Fibroblast of skin of back (primary cell): ENCODE data around the gene PPP1R1C.
"Not testable (repeated sequence)": the region's sequence is repeated elsewhere in the genome, so short reads cannot be mapped to it uniquely, and the experiment has no call there.

ENCODE experiments used
- DNase-seq: peaks from one replicate; pipeline ENCODE4 v3.0.0-alpha.2; 2013

PPP1R1C gene

DNA sequence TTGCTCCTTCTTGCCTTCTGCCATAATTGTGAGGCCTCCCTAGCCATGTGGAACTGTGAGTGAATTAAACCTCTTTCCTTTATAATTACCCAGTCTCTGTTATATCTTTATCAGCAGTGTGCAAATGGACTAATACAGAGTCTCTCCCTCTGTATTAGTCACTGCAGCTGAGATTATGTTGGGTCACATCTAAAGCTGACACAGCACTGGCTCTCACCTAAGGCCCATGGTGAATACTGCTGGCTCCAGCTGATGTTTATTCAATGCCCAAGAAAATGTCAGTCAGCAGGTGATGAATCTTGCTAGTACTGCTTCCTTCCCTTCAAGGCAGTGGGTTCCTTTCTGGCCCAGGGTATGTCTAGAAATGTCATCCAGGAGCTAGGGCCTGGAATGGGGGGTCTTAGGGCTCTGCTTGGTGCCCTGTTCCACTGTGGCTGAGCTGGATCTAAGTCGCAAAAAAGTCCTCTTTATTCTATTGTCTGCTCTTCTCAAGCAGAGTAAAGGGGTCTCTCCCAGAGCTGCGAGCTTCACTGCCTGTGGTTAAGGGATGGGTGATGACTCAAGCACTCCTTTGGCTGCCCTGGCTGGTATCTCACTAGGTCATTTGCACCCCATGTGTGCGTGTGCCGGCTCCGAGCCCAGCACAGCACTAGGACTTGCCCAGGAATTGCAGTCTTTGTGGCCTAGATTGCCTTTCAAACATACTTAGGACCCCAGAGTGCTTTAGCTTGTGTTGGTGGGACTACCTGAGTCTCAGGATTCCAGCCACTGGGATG lies 29.9 kb downstream of the PPP1R1C start:
- no peak for DNase-seq

DNA sequence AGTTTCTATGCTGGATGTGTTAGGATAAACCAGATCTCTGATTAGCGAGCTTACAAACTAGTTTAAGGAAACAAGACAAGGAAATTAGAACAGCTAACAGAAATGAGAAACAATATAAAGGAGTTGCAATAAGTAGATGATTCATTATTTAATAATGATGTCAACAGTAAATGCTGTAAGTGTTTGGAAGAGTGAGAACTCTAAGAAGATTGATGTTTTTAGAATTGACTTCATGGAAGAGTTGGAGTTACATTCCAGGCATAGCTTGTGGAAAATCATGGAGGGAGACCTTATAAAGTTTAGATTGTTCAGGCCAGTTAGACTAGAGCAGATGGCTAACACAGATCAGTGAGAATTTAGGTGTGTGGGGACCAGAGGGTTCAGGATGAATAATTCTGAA lies 32.6 kb downstream of the PPP1R1C start:
- peak; percentile 33 for DNase-seq

DNA sequence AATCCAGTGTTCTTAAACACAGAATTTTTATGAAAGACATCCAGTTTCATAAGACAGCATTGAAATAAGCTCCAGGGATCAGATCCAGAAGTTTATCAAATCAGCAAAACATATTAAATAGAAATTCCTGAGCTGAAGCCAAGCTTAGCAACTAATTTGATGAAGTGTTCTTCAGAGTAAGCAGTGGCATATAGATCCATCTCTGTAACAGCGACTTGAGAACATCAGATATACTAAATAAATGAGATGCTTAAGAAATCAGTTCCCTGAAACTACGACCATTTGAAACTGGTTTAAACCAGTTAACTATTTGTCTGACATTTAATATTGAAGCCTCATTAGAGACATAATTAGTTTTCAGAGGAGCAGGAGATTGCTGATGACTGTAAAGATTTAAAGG lies 34.1 kb downstream of the PPP1R1C start:
- DNase-seq: no peak

DNA sequence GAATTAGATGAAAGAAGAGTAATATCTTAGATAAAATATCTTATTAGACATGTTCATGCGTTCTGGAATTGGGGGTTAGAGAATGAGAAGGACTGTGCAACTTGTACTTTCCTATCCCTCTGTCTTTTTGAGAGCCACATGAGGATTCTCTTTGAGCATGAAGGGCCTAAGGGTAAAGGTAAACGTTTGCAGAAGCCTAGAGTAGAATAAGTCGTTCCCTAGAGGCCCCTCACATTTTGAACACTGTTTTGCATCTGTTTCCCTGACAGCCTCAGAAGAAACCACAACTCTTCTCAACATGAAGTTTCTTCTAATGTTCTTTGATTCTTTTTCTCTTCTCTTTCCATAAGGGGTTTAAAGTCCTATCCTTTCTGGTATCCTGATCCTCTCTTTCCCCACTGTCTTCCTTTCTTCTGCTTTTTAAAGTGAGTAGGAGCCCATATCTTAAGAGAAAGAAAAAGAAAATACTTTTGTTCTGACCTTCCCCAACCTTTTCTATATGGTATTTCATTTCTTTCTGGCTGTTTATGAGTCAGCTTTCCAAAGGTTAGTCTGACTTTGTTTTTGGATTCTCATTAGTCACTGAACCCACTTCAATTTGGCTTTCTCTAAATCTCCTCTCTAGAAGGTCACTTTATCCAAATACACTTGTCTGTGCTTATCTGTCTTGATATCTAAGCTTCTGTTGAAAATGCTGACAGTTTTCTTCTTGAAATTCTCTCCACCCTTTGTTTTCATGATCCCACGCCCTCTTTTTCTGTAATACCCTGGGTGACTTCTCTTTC lies 34.8 kb downstream of the PPP1R1C start:
- DNase-seq: peak; percentile 8

DNA sequence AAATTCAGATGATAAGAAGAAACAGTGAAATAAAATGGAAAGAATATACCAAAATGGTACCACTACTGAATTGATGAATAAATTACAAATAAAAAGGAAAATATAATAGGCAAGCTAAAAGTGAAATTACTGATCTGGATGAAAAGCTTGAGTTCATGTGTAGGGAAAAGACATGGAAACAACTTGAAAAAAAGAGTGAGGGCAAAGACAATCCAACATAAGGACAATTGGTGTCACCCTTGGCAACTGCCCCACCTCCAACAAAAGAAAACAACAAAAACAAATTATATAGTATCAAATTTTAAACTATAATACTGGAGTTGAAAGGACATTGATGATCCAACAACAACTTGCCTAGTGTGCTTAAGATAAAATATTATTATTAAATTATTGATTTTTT lies 37.6 kb downstream of the PPP1R1C start:
- DNase-seq: no peak

DNA sequence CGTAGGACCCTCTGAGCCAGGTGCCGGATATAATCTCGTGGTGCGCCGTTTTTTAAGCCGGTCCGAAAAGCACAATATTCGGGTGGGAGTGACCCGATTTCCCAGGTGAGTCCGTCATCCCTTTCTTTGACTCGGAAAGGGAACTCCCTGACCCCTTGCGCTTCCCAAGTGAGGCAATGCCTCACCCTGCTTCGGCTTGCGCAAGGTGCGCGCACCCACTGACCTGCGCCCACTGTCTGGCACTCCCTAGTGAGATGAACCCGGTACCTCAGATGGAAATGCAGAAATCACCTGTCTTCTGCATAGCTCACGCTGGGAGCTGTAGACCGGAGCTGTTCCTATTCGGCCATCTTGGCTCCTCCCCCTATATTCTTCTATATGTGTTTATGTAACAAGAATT lies 45.2 kb downstream of the PPP1R1C start:
- not testable (repeated sequence) for DNase-seq

DNA sequence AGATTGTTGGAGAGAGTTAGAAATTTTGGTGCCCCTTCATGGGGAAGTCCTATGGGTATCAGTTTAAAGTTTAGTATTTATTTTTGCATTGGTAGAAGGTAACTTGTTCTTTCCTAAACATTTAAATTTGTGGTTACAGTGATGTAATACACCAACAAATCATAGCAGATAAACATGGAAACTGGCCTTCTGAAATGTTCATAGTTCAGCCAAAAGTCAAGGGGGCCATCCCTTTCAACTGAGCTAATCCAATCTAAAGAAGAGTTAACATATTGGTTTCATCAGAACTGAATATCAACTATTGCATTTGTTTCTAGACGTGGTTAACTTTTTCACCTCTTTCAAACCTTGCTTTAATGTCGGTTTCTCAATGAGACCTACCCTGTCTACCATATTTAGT lies 46.3 kb downstream of the PPP1R1C start:
- DNase-seq: no peak

DNA sequence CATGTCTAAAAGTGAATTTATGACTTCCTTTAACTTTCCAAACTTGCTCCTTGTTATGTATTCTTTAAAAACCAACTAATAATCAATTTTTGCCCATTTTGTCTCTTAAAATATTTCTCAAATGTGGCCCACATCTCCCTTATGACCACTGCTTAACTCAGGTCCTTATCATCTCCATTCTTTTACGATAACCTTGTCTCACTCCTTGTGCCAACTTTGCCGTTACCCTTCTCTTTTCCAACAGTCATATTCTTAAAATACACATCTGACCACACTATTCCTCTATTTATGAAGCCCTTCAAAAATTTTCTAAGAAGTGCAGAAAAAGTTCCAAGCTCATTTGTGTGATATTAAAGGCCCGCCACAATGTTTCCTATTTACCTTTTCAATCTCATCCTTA lies 47.8 kb downstream of the PPP1R1C start:
- no peak for DNase-seq

DNA sequence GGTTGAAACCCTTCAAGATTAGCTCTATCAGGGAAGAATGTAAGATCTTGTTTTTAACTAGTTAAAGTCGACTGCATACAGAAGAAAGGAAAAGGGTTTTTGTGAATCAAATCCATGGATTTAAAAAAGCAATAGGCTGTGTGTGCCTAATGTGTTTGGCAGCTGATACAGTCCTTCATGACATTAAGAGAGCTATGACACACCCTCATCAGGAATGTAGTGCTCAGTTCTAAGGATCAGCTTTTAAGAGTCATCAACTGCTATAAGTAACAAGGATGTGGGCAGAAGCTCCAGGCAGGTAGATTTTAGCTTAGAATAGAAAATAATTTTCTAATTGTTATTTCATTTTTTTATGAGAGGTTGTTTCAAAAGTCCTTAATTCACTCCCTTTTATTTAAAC lies 52.9 kb downstream of the PPP1R1C start:
- peak; percentile 61 for DNase-seq

DNA sequence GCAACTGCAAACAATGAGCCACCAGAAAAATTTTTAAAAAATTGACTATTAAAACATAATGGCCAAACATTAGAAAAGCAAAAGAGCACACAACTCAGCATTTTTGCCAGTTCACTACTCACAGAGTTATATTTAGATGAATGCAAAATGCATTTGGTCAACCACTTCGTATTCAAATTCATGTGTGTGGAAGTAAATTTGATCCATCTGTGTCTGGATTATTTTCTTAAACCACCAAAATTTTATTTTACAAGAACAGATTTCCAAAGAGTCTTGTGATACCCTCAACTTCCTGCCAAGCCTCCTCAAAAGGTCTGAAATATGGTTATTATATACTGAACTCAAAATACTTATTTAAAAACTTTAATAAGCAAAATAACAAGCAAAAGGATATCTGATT lies 57.4 kb downstream of the PPP1R1C start:
- DNase-seq: no peak

DNA sequence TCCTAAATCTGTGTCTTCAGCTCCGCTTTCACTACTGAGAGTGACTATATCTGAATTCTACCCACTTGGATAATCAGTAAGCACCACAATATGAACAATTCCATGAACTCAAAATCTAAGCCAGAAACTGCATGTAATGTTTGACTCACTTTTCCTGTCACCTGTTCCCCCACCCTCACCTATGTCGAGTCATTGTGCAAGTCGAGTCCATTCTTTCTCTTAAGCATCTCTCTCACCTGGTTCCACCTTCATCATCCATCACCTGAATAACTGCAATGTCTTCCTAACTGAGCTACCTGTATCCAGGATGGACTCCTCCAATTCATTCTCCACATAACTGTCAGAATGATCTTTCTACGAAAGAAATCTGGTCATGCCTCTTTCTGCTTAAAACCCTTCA lies 58.2 kb downstream of the PPP1R1C start:
- no peak for DNase-seq

DNA sequence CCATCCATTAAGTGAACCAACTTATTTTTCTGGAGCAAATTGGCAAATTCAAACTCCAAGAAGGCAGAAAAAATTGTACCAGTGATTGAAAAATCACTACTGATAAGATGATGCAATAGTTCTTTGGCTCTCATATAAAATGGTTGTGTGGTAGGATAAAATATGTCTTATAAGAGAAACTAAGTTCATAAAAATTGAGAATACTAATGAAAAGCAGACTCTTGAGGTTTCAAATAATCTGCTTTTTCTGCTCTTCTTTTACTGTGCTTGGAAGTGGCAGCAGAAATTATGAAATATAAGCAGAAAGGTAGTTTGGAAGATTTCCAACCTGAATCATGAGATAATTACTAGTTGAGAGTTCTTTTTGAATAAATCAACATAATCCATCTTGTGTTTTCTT lies 61.9 kb downstream of the PPP1R1C start:
- DNase-seq: no peak

DNA sequence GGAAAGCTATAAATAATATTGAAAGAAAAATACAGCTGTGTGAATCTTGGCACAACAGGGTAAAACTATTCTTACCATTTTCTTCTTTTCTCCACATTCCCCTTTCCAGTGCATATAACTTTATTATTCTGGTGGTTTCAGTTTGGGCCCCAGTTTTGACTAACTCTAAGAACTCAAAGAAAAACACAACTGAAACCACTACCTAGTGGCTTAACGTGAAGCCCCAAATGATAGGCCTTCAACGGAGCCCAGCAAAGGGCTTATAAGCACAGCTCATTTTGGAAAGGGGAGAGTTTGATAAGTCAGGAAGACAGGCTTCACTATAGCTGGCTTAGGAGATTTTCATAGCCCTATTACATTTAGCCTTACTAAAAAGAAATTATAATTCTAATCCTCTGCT lies 62.4 kb downstream of the PPP1R1C start:
- no peak for DNase-seq

DNA sequence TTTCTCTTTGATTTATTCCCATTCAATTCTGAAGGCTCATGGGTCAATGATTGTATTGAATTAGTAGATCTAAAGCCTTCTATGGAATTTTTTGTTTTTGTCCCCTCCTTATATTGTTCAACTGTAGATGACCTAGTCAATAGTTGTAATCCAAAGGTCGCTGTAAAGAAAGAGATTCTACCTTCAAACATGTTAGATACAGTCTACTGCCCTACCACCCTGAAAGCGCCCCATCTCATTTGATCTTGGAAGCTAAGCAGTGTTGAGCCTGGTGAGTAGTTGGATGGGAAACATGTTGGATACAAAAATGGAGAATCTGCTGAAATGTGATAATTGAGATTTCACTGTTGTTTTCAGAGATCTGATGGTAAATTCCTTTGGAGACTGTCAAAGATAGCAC lies 63.0 kb downstream of the PPP1R1C start:
- no peak for DNase-seq

DNA sequence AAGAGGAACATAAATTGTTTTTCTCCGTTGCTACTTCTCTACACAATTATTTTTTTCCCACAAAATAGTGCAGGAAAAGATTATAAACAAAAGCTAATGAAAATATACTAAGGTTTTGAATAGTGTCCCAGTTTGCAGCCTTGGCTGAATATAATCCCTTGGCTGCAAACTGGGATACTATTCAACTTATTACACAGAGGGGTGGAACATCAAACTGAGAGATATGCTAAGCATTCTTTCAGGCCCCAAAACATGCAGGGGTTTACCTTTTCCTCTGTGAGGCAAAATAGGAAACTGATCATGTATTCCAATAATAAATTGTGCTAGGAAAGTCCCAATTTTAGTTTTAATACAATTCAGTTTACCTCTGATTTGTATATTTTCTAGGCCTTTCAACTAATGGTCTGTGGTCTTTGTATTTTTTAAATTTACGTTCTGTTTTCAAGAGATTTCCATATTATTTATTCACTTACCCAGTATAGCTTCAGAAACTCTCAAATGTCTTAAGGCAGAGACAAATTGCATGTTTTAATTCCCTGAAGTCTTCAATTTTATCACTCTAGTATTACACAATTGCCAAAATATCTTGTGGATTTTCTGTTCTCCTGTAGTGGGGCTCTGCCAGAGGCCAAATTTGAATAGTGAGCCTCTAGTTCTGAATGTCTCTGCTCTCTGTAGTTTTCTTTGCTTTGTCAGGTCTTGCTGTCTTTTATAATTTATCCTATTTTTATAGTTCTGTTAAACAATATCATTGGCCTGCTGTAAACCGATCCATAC lies 63.9 kb downstream of the PPP1R1C start:
- no peak for DNase-seq

DNA sequence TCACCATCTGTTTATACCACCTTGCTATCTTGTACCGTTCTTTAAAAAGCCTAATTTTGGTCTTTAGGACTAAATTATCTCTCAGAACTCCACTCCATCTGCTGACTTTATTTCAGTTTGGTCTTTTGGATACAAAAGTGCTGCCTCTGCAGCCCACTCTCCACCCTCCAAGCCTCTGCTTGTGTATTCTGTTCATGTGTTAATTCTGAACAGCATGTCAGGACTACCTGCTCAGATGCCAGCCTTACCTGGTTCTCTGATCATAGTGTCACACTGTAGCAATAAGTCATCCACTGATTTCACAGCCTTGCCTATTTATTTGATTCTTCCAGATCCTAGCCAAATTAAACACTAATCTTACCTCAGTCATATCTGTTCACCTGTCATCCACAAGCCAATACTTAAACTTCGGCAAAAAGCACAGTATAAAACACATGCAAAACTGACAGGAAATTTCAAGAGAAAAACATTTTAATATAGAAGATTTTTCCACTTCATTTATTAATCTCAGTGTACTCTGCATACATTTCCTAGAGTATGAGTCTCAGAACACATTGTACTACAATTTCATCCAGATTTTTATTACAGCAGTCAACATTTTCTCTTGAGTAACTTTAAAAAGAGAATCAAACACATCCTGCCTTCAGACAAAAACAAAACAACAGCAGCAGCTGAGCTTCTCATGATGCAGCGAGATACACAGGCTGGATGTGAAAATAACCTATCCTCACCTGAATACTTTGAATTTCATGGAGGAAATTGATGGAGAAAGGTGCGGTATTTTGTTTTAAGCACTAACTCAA lies 64.9 kb downstream of the PPP1R1C start:
- no peak for DNase-seq

DNA sequence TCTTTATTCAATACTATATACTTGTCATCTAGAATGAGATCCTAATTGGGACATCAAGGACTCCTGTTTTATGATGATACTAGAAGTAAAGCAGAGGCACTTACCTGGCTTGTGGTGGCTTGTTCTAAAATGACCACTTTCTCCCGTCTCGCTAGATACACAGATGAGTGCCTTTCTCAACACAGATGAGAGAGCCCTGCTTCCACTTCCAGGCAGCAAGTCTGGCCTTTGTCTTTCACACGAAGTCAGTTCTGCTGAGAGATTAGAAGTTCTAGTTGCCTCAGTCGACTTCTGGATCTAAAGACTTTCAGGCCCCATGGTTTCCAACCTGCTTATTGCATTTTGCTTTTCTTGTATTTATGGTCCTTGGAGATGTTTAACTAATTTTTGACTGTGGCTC lies 70.3 kb downstream of the PPP1R1C start:
- no peak for DNase-seq

DNA sequence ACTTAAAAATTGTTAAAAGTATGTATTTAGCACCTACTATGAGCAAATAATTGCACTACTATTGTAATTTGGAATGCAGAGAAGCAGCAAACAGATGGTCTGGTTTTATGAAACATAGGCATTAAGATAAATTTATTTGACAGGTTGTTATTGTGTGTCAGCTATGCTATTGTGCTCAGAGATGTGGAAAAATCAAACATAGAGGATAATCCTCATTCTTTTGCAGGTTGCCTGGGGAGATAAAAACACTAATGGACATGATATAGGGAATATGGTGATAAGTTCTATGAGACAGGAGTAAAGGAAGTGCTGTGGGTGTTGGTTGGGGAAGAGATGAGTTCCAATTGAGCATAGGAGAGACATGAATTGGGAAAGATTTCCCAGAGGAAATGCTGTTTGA lies 71.3 kb downstream of the PPP1R1C start:
- DNase-seq: no peak

DNA sequence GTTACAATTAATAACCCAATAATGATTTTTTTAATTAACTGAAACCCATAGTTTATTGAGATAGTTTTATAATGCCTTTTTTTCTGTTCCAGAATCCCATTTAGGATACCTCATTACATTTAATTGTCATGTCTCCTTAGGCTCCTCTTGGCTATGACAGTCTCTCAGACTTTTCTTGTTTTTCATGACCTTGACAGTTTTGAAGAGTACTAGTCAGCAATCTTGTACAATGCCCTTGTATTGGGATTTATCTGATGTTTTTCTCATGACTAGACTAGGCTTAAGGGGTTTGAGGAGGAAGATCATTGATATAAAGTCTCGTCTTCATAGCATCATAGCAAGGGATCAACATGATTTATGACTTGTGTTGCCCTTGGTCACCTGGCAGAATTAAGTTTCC lies 72.4 kb downstream of the PPP1R1C start:
- no peak for DNase-seq

DNA sequence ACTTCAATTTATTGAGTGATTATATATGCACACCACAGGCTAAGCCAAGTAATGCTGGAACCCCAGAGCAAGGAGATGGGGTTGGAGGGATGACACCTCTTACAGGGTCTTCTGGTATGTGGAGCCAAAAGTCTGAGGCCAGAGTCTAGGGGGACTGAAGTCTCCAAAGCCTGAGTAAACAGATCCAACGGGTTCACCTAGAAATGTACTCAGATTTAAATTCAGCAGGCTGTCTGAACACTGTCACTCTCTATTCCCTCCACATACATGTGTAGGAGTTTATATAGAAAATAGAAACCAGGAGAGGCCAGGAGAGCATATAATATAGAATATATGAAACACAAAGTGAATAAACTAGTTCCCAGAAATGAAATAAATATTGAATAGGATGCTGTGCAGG lies 76.1 kb downstream of the PPP1R1C start:
- DNase-seq: no peak

DNA sequence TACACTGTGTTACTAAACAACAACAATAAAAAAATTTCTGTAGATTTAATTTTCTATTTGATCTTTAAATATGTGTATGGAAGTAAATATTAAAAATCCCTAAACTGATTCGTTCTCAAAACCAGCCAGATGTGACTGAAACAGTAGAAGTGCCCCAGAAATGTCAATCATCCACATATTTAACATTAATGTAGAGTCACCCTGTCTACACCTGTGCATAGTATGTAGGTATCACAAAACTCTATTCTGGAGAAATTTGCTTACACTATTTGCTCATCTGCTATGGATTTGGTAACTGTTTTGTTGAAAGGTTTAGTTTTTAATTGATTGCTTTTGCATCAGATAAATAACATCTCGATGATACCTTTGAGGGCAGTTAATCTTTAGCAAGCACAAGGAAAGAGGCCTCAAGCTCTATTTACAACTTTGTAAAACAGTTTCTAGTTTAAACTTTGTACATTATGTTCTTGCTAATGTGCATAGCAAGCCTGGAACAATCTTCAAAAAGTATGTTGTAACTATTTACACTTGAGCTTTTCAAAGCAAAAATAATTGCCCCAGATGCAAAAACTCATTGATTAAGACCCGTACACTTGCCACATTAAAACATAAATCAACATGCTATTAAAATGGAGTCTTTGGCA lies 76.8 kb downstream of the PPP1R1C start:
- DNase-seq: no peak
